Astrocyte (in vitro differentiated cells and primary cell): ENCODE data around the gene GPRC6A.

Source experiments
- EZH2 ChIP-seq: IDR thresholded peaks from 2 replicates; pipeline ENCODE4 v1.6.1; 2012; ENCODE audit warnings: mild to moderate bottlenecking, low read length, inconsistent platforms; ENCODE audit not compliant: insufficient read depth
- TF ChIP-seq, protein P1 (sequence below): IDR thresholded peaks from 2 replicates; pipeline ENCODE4 v1.5.1; 2011; ENCODE audit warnings: low read depth, mild to moderate bottlenecking, inconsistent platforms, low read length, moderate library complexity; ENCODE audit not compliant: insufficient read depth

DNA sequence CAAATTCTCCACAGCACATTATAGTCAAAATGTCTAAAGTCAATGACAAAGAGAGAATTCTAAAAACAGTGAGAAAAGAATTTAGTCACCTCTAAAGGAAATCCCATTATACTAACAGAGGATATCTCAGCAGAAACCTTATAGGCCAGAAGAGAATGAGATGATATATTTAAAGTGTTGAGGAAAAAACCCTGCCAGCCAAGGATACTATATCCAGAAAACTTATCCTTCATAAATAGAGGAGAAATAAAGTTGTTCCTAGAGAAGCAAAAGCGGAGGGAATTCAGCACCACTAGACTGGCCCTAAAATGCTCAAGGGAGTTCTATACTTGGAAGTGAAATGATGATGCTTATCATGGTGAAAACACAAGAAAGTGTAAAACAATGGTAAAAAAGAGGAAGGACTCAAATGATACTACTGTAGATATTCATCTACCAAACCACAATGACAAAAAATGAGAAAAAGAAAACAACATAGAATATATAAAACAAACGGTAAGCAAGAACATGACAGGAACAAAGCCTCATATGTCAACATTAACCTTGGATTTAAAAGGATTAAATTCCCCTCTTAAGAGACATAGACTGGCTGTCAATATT lies 16.7 kb downstream of the GPRC6A start:
- TF ChIP-seq, protein P1, sequence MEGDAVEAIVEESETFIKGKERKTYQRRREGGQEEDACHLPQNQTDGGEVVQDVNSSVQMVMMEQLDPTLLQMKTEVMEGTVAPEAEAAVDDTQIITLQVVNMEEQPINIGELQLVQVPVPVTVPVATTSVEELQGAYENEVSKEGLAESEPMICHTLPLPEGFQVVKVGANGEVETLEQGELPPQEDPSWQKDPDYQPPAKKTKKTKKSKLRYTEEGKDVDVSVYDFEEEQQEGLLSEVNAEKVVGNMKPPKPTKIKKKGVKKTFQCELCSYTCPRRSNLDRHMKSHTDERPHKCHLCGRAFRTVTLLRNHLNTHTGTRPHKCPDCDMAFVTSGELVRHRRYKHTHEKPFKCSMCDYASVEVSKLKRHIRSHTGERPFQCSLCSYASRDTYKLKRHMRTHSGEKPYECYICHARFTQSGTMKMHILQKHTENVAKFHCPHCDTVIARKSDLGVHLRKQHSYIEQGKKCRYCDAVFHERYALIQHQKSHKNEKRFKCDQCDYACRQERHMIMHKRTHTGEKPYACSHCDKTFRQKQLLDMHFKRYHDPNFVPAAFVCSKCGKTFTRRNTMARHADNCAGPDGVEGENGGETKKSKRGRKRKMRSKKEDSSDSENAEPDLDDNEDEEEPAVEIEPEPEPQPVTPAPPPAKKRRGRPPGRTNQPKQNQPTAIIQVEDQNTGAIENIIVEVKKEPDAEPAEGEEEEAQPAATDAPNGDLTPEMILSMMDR = no peak
- TF ChIP-seq EZH2 = no peak
